ENCODE results near the gene BCCIP.
A peak's percentile ranks its signal among the peaks of the same experiment; 100 is the strongest.

The BCCIP gene

DNA sequence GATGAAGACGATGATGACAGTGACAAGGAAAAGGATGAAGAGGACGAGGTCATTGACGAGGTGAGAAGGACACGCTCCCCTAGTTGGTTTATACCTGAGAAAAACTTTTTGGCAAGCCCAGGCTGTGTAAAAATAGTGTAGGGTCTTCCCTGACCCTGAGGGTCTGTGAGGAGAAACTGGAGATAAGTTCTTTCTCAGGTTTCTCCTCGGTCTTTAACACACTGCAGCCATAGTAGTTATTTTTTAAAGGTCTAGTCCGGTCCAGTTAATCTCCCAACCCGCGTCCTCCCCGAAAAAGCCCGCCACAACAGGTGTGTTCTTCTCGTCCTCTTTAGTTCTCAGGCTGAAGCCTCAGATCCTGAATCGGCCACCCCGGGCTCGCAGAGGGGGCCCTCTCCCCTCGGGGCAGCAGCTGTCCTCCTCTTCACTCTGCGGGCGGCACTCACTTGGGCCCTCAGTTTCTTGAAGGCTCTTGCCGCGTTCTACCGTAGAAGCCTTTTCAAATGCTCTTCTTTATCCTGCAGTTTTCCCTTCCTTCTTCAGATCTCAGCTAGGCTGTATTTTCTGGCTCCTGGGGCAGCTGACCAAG lies 411 bp downstream of the BCCIP start:
- DNase-seq (ENCODE audit: low spot score), result no peak
- H3K27ac ChIP-seq, result peak overlapping the region; percentile 83
- TF ChIP-seq, protein P1, sequence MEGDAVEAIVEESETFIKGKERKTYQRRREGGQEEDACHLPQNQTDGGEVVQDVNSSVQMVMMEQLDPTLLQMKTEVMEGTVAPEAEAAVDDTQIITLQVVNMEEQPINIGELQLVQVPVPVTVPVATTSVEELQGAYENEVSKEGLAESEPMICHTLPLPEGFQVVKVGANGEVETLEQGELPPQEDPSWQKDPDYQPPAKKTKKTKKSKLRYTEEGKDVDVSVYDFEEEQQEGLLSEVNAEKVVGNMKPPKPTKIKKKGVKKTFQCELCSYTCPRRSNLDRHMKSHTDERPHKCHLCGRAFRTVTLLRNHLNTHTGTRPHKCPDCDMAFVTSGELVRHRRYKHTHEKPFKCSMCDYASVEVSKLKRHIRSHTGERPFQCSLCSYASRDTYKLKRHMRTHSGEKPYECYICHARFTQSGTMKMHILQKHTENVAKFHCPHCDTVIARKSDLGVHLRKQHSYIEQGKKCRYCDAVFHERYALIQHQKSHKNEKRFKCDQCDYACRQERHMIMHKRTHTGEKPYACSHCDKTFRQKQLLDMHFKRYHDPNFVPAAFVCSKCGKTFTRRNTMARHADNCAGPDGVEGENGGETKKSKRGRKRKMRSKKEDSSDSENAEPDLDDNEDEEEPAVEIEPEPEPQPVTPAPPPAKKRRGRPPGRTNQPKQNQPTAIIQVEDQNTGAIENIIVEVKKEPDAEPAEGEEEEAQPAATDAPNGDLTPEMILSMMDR (conservative IDR thresholded peaks at IDR 0.05; ENCODE audit: low read depth), result no peak
- POLR2A ChIA-PET (ENCODE audit: low non-redundant PET), result no interaction called here
- CTCF ChIA-PET, result interaction anchor here (0.6 kb wide), 1 partner anchor 676 kb away, joined by 3 read pairs; no protein-coding TSS in a partner anchor

GRCh38 chr10:125824736-125825135 lies 1.4 kb downstream of the BCCIP start:
- no peak overlapping the region for H3K27ac ChIP-seq
- TF ChIP-seq, protein P1 (conservative IDR thresholded peaks at IDR 0.05; ENCODE audit: low read depth), result no peak
- ChIA-PET POLR2A (ENCODE audit: low non-redundant PET) (no interaction called here), CTCF (no interaction called here)
- DNase-seq (ENCODE audit: low spot score), result peak; percentile 68

DNA sequence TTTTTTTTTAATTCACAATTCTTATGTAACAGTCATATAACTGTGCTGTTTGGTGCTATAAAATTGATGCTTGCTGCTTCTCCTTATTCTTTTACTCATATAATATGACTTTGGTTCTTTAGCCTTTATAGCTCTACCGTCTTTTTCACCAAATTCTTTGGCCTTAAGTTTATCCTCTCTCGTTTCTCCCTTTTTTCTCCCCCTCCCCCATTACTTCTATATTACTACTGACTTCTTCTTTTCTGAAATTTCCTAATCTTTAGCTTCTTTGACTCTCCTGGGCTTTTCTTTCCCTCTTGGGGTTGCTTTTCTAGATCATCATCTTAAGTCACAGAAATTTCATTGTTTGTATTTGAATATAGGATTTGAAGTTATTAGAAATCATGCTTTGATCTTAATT lies 3.8 kb downstream of the BCCIP start:
- no peak for DNase-seq (ENCODE audit: low spot score)
- H3K27ac ChIP-seq, result no peak overlapping the region
- ChIA-PET POLR2A (ENCODE audit: low non-redundant PET) (no interaction called here), CTCF (no interaction called here)
- TF ChIP-seq, protein P1 (conservative IDR thresholded peaks at IDR 0.05; ENCODE audit: low read depth), result no peak

DNA sequence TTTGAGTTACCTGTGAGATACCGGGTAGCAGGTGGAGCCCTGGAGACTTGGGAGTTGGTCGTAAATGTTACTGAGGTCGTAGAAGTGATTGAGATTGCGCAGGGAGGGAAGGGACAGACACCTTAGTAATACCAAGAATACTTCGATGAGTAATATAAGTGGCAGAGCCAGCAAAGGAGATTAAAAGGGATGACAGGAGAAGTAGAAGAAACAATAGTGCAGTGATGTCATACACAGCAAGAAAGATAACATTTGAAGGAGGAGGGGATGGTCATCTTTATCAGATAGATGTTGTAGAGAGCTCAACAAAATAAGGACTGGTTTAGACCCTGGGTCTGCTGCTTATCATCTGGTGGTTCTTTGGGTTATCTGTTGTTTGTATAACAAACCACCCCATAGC lies 5.0 kb downstream of the BCCIP start:
- POLR2A ChIA-PET (ENCODE audit: low non-redundant PET), result no interaction called here
- CTCF ChIA-PET, result interaction anchor here (0.6 kb wide), 1 partner anchor 41 kb away, joined by 4 read pairs; no protein-coding TSS in a partner anchor
- TF ChIP-seq, protein P1 (conservative IDR thresholded peaks at IDR 0.05; ENCODE audit: low read depth), result no peak
- H3K27ac ChIP-seq, result no peak overlapping the region
- DNase-seq (ENCODE audit: low spot score), result no peak

DNA sequence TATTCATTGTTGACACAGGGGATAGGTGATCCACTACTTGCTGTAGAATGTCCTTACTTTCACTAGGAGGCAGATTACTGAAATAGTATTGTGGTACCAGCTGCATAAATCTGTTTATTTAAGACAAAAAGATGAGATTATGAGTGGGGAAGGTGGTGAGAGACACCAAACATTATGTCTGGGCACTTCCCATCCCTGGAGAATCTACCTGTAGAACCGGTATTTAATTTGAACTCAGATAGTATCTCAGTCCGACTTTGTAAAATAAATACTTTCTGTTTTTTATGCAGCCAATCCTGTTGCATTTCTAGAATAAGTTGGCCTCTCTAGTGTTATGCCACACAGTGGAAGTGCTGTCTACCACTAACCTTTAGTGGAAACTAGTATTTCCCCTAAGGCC lies 13.4 kb downstream of the BCCIP start:
- no peak overlapping the region for H3K27ac ChIP-seq
- TF ChIP-seq, protein P1 (conservative IDR thresholded peaks at IDR 0.05; ENCODE audit: low read depth), result no peak
- ChIA-PET CTCF (interaction anchor here (0.7 kb wide), 1 partner anchor 1150 kb away, joined by 5 read pairs; no protein-coding TSS in a partner anchor), POLR2A (ENCODE audit: low non-redundant PET) (no interaction called here)
- DNase-seq (ENCODE audit: low spot score), result no peak

GRCh38 chr10:125838802-125839575 lies 15.6 kb downstream of the BCCIP start:
- no peak for DNase-seq (ENCODE audit: low spot score)
- TF ChIP-seq, protein P1 (conservative IDR thresholded peaks at IDR 0.05; ENCODE audit: low read depth), result no peak
- POLR2A ChIA-PET (ENCODE audit: low non-redundant PET), result no interaction called here
- CTCF ChIA-PET, result no interaction called here
- H3K27ac ChIP-seq, result no peak overlapping the region
